ENCODE results near the gene PITRM1.

The PITRM1 gene

DNA sequence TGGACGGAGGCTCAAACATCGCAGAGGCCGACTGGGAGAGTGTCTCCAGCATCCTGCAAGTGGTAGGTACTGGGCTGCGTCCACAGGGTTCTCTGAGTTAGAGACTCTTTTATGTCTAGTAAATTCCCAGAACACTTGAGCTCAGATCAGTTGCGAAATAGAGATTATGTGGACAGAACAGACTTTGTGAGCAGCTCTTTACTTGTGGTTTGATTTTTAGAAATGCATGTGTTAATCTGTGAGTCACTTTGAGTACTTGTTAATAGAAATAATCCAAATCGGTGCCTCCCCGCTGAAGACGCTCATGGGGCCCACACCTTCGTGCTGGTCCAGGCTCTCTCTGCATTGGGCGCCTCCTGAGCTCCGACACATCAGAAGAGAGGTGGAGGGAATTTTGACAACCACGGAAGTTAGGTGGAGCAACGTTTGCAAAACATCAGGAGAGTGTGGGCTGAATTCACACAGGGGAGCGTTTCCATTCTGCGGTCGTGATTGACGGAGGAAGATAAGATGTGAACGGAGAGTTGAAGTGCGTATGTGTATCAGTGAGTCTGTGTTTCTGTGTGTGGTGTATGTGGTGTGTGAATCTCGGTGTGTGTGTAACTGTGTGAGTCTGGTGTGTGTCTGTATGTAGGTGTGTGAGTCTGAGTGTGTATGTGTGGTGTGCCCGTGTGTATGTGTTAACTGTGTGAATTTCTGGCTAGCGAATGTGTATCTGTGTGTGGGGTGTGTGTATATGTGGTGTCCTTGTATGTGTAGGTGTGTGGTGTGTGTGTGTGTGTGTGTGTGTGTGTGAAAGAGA is 73.1 kb downstream of the PITRM1 start:
- DNase-seq (ENCODE audit: low spot score) = no peak
- TF ChIP-seq, protein P1, sequence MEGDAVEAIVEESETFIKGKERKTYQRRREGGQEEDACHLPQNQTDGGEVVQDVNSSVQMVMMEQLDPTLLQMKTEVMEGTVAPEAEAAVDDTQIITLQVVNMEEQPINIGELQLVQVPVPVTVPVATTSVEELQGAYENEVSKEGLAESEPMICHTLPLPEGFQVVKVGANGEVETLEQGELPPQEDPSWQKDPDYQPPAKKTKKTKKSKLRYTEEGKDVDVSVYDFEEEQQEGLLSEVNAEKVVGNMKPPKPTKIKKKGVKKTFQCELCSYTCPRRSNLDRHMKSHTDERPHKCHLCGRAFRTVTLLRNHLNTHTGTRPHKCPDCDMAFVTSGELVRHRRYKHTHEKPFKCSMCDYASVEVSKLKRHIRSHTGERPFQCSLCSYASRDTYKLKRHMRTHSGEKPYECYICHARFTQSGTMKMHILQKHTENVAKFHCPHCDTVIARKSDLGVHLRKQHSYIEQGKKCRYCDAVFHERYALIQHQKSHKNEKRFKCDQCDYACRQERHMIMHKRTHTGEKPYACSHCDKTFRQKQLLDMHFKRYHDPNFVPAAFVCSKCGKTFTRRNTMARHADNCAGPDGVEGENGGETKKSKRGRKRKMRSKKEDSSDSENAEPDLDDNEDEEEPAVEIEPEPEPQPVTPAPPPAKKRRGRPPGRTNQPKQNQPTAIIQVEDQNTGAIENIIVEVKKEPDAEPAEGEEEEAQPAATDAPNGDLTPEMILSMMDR (IDR thresholded peaks at IDR 0.05; ENCODE audit: extremely low read depth, missing control alignments) = no peak

DNA sequence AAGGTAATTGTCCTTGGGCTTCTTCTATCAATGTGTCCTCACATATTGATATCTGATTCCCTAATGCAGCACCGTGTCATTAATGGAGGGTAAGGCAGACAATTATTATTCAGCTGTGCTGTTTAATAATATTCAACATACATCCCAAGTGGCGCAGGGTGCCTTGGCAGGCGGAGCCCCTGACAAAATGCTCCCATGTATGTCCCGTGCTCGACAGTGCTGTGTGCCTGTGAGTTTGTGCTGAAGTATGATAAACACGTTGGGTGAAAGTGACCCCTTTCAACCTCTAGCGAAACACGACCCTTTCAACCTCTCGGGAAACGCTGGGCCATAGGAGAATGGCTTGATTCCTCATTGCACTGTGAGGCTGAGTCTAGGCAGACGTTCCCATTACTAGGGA is 73.9 kb downstream of the PITRM1 start:
- TF ChIP-seq, protein P1 (IDR thresholded peaks at IDR 0.05; ENCODE audit: extremely low read depth, missing control alignments) = no peak
- DNase-seq (ENCODE audit: low spot score) = no peak

DNA sequence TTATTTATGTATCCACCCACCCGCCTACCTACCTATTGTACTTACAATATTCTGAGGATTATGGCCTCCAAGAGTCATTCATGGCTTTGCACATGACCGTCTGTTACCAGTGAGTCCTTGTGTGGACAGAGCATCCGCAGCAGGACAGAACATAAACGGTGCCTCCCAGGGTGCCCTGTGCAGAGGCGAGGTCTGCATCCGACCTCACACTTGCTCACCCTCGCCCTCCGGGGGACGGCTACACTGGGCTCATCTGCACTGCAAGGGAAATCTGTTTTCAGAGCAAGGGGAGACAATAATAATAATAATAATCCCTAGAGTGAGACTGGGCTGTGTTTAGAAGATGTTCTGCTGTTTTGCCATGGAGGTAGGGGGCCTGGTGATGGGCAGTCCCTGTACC is 75.4 kb downstream of the PITRM1 start:
- TF ChIP-seq, protein P1 (IDR thresholded peaks at IDR 0.05; ENCODE audit: extremely low read depth, missing control alignments) = no peak
- DNase-seq (ENCODE audit: low spot score) = no peak

DNA sequence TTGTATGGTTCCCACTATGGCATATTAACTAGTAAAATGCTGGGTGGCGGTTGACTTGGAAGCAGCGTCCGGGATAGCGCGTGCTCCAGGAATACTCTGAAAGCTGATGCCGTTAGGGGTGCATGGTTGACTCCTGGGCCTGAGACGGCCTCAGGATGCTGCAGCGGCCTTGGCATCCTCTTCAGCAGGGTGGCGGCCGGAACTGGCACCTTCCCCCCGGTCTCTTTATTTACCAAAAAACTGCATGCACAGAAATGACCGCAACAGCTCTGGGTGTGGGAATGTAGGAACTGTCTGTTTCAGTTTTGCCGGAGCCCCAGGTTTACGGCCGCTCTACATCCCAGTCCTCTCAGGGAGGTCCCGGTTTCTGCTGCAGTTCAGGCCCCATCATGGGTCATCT is 76.4 kb downstream of the PITRM1 start:
- DNase-seq (ENCODE audit: low spot score) = no peak
- TF ChIP-seq, protein P1 (IDR thresholded peaks at IDR 0.05; ENCODE audit: extremely low read depth, missing control alignments) = no peak

DNA sequence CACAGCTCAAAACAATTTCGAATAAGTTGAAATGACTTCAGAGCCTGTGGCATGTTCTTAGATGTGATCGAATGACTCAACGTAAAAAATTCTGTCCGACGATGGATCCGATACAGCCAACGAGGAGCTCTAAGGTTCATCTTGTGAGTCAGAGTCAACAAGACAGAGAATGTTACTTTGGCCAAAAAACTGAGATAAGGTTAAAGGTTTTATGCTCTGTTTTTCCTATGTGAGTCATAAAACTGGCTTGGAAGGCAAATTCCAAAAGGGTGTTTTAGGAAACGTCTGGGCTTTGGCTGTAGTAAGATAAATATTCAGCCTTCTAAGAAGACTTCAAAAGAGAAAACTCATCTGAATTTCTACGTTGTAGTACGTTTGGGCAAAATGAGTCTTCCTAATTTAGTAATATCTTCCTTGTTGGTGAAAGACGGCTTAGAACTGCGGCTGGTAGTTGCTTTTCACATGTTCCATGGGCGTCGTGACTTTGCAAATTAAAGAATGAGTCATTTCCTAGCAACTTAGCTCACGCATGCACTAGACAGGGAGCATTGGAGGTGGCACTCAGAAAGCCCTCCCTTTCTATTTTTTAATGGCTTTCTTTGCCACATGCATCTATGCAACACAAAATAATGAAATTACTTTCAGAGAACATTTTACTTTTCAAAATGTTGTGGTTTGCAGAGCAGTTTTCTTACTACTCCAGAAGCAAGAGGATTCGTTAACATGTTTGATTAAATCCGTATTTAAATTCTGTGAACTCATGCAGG is 77.0 kb downstream of the PITRM1 start:
- TF ChIP-seq, protein P1 (IDR thresholded peaks at IDR 0.05; ENCODE audit: extremely low read depth, missing control alignments) = no peak
- no peak for DNase-seq (ENCODE audit: low spot score)

DNA sequence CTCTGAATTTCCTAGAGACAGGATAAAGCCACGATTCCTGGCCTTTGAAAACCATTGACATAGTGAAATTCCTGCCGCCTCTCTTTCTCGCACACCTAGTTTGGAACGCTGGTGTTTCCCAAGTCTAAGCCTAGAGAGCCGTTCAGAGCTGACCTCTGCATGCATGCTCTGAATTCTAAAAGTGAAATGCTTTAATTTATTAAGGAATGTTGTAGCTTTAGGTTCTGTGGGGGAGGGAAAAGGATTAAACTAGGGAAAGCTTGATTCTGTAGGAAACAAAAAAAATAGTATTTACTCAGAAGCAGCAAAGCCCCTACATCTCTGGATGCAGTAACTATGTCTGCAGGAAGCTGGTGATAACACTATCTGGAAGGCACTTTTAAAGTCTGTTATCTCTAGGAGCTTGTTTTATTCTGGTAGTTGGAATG is 78.0 kb downstream of the PITRM1 start:
- TF ChIP-seq, protein P1 (IDR thresholded peaks at IDR 0.05; ENCODE audit: extremely low read depth, missing control alignments) = no peak
- no peak for DNase-seq (ENCODE audit: low spot score)

DNA sequence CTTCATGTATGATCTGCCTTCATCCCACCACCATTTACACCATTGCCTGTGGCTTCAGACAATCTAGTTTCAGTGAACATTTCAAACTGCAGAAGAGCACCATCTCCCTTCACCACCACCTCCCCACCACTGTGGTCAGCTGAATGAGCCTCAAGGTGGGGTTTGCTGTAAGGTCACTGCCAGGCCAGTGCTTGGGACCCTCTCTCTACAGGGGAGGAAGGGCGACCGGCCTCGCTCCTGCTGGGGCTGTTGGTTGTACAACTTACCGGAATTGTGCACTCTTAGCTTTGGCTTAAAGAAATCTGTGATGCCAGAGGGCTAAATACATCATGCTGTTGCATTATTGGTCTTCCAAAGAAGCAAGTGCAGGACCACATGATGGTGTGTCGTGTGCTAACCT is 78.6 kb downstream of the PITRM1 start:
- no peak for DNase-seq (ENCODE audit: low spot score)
- TF ChIP-seq, protein P1 (IDR thresholded peaks at IDR 0.05; ENCODE audit: extremely low read depth, missing control alignments) = no peak
